Fibroblast of mammary gland (primary cell): ENCODE measurements around the gene SEMA6A.

Source experiments
- DNase-seq: peaks from one replicate; pipeline ENCODE4 v3.0.0-alpha.2; 2010; ENCODE audit warnings: low read depth
- H3K4me3 ChIP-seq: 2 replicates; pipeline ENCODE4 v1.5.1; 2011; ENCODE audit warnings: low read depth, mild to moderate bottlenecking, low read length, moderate library complexity; ENCODE audit not compliant: control insufficient read depth
- TF ChIP-seq, protein P1 (sequence below): conservative IDR thresholded peaks from 2 replicates; pipeline ENCODE4 v1.5.1; 2011; ENCODE audit warnings: low read depth, low read length, inconsistent platforms; ENCODE audit not compliant: control insufficient read depth, insufficient read depth

The SEMA6A gene

DNA sequence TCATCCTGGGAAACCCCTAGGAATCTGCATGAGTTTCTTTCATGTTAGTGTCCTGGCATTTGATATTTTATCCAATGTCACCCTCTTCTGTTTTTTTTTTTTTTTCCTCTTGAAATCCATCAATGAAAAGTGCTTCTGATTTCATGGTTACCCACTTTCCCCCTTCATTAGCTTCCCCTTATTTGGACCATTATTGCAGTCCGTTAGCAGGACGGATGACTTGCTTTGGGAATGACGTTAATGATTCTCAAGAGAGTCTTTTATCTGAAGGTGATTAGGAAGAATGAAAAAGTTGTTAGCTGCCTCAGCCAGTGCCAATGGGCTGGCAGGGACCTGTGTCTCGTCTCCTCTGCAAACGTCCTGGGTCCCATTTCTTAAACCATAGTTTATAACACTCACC lies 134.7 kb downstream of the SEMA6A start:
- no peak overlapping the region for H3K4me3 ChIP-seq
- DNase-seq, result no peak
- TF ChIP-seq, protein P1, sequence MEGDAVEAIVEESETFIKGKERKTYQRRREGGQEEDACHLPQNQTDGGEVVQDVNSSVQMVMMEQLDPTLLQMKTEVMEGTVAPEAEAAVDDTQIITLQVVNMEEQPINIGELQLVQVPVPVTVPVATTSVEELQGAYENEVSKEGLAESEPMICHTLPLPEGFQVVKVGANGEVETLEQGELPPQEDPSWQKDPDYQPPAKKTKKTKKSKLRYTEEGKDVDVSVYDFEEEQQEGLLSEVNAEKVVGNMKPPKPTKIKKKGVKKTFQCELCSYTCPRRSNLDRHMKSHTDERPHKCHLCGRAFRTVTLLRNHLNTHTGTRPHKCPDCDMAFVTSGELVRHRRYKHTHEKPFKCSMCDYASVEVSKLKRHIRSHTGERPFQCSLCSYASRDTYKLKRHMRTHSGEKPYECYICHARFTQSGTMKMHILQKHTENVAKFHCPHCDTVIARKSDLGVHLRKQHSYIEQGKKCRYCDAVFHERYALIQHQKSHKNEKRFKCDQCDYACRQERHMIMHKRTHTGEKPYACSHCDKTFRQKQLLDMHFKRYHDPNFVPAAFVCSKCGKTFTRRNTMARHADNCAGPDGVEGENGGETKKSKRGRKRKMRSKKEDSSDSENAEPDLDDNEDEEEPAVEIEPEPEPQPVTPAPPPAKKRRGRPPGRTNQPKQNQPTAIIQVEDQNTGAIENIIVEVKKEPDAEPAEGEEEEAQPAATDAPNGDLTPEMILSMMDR, result no peak

DNA sequence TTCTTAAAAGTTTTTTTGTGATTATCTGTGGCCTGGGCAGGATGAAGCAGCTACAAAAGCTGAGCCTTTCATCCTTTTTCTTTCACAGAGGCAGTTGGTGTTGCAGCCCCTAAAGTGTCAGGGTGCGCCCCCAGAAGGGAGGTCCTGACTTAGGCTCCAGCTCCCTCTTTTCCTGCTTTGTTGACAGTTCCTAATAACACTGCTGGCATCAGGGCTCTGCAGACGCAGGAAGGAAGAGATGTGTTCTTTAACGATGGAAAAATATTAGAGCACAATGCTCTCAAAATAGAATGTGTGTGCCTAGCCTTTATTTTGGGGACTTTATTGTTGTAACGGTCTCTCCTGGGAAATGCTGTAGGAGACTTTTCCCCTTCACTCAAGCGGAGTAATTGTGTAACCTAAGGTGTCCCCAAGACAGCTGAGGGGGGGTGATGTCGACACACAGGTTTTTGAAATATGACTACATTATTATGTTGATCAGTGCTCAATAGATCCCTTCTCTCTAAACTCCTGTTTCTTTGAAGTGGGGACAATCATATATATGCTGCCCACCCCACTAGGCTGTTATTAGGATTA lies 135.6 kb downstream of the SEMA6A start:
- no peak overlapping the region for H3K4me3 ChIP-seq
- no peak for DNase-seq
- TF ChIP-seq, protein P1, result no peak

DNA sequence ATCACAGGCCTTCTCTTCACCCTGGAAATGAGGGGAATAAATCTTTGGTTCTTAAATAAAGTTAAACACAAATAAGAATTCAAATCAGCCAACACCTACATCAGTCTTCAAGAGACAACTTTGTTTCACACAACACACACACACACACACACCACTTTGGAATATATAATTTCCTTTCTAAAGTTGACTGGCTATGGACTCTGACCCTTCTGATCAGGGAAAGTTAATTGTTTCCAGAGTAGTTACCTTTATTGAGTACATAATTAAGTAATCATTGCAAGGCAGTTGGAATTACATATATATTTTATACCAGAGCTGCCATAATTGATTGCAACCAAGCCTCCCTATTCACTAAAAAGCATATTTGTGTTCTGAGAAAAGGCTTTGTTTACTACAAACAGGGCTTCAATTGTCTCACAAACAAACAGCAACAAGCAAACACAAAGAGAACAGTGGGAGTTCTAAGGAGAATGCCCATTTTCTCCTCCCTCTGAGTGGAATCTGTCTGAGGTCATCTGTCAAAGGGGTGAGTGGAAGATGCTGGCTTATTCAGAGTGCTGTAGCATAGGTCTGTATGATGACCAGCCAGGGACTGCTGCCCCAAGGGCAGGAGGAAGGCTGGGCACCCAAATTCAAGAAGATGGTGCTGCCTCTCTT lies 136.6 kb downstream of the SEMA6A start:
- TF ChIP-seq, protein P1, result no peak
- no peak overlapping the region for H3K4me3 ChIP-seq
- no peak for DNase-seq

DNA sequence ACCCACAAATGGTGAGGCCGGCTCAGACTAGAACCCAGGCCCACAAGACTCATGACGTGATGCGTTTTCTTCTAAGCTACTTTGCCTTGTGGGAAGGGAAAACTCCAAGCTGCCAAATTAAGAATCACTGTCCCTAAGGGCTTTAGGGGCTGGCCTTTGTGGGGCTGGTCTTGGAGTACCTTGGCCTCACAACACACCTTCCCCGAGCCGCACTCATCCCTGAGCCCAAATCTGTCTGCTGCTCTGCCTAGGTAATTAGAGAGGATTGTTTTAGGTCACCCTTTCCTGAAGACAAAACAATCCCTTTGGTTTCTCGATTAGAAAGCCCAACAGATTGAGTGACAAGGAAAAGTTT lies 137.3 kb downstream of the SEMA6A start:
- TF ChIP-seq, protein P1, result no peak
- no peak overlapping the region for H3K4me3 ChIP-seq
- DNase-seq, result no peak

DNA sequence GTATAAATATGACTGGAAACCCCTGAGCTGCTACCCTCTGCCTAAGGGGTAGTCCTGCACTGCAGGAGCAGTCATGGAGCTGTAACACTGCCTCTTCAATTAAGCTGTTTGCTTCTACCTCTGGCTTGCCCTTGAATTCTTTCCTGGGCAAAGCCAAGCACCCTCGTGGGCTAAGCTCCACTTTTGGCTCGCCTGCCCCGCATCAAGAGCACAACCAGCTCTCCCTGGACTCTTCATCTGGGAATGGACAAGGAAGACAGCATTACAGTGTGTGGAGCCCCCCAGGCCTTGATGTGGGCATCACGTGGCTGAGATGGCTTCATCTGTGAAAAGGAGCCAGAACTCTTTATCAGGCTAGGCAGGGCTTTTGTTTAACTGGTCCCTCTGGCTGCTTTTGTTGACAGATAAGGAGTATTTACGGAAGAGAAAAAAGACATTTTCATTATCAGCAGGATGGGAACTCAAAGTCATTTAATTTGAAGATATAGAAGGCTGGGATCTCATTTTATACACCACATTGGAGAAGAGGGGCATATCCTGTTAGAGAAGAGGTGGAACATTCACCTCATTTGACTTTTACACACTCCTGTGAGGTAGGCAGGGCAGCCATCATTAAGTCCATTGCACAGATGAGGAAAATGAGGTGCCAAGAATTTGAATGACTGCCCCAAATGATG lies 137.8 kb downstream of the SEMA6A start:
- DNase-seq, result no peak
- TF ChIP-seq, protein P1, result no peak
- H3K4me3 ChIP-seq, result no peak overlapping the region

DNA sequence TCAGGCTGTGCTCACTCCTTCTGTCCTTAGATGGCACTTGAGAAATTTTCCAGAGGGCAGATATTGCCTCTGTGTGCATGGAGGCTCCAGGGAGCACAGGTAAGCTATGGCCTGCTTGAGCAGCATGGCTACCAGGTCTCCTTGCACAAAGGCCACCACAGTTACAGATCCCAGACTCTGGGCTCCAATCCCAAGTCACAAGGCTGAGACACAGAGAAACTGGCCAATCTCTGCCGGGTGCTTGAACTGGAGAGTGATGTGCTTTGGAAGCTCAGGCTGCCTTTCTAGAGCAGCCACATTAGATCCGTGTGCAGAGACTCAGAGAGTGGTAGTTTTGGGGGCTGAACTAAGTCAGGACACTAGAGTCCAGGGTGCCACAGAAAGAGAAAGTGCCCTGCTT lies 145.7 kb downstream of the SEMA6A start:
- DNase-seq, result no peak
- TF ChIP-seq, protein P1, result no peak
- no peak overlapping the region for H3K4me3 ChIP-seq
